Measurements from ENCODE around the gene MAPK9.
A peak's percentile ranks its signal among the peaks of the same experiment; 100 is the strongest.

Gene MAPK9

GRCh38 chr5:180291943-180292831 is at the start of gene MAPK9:
MAPK9 (minus strand) TSS chr5:180292083; CDS start chr5:180280561, 11,522 bp downstream.
- peak within 1 kb of the TSS; percentile 89 to 98 for H3K4me3 Mint-ChIP-seq
- peaks cover 59% of the 10 kb centered on the region for H3K4me1 Mint-ChIP-seq
- H3K27me3 Mint-ChIP-seq, result no peaks in the 10 kb centered on the region
- ATAC-seq, result peak; percentile 84
- DNase-seq, result peak; percentile 83 to 86
- H3K27ac Mint-ChIP-seq, result peak within 1 kb of the TSS; percentile 93 to 98
- H3K9me3 Mint-ChIP-seq, result no peaks in the 10 kb centered on the region

GRCh38 chr5:180341595-180341994 is 49.7 kb upstream of the MAPK9 start:
- no peak overlapping the region for H3K27ac Mint-ChIP-seq
- peaks cover 5% of the 10 kb centered on the region for H3K4me1 Mint-ChIP-seq
- no peaks in the 10 kb centered on the region for H3K9me3 Mint-ChIP-seq
- H3K4me3 Mint-ChIP-seq, result no peak overlapping the region
- ATAC-seq (no peak), DNase-seq (no peak)
- peaks cover 36% of the 10 kb centered on the region for H3K27me3 Mint-ChIP-seq

GRCh38 chr5:180340856-180341255 is 49.0 kb upstream of the MAPK9 start:
- DNase-seq (no peak), ATAC-seq (no peak)
- Mint-ChIP-seq H3K9me3 (no peaks in the 10 kb centered on the region), H3K27me3 (peaks cover 28% of the 10 kb centered on the region), H3K27ac (peak overlapping the region in 1 of 2 donors; percentile 42), H3K4me3 (no peak overlapping the region), H3K4me1 (peaks cover 5% of the 10 kb centered on the region)

GRCh38 chr5:180339583-180340183 is 47.8 kb upstream of the MAPK9 start:
- Mint-ChIP-seq H3K27ac (peak overlapping the region in 1 of 2 donors; percentile 84), H3K4me3 (no peak overlapping the region), H3K27me3 (peaks cover 26% of the 10 kb centered on the region), H3K4me1 (peaks cover 5% of the 10 kb centered on the region), H3K9me3 (no peaks in the 10 kb centered on the region)
- DNase-seq (no peak), ATAC-seq (no peak)

GRCh38 chr5:180338001-180338707 is 46.3 kb upstream of the MAPK9 start:
- Mint-ChIP-seq H3K4me1 (peaks cover 5% of the 10 kb centered on the region), H3K27ac (no peak overlapping the region), H3K4me3 (no peak overlapping the region), H3K9me3 (no peaks in the 10 kb centered on the region), H3K27me3 (peaks cover 29% of the 10 kb centered on the region)
- ATAC-seq (no peak), DNase-seq (no peak)

GRCh38 chr5:180336234-180337020 is 44.5 kb upstream of the MAPK9 start:
- Mint-ChIP-seq H3K4me1 (no peaks in the 10 kb centered on the region), H3K9me3 (no peaks in the 10 kb centered on the region), H3K27ac (no peak overlapping the region), H3K4me3 (no peak overlapping the region), H3K27me3 (peaks cover 30% of the 10 kb centered on the region)
- no peak for DNase-seq
- no peak for ATAC-seq

- Mint-ChIP-seq H3K4me3 (no peak overlapping the region), H3K27me3 (peaks cover 37% of the 10 kb centered on the region), H3K27ac (no peak overlapping the region), H3K9me3 (no peaks in the 10 kb centered on the region), H3K4me1 (no peaks in the 10 kb centered on the region)
- no peak for DNase-seq
- no peak for ATAC-seq
These were observed 43.8 kb upstream of the MAPK9 start for GRCh38 chr5:180335614-180336233.

GRCh38 chr5:180334751-180335613 is 43.1 kb upstream of the MAPK9 start:
- no peak overlapping the region for H3K27ac Mint-ChIP-seq
- H3K9me3 Mint-ChIP-seq, result no peaks in the 10 kb centered on the region
- DNase-seq (no peak), ATAC-seq (no peak)
- H3K4me1 Mint-ChIP-seq, result peaks cover 7% of the 10 kb centered on the region
- H3K4me3 Mint-ChIP-seq, result no peak overlapping the region
- peaks cover 45% of the 10 kb centered on the region for H3K27me3 Mint-ChIP-seq

GRCh38 chr5:180334176-180334575 is 42.3 kb upstream of the MAPK9 start:
- Mint-ChIP-seq H3K4me3 (no peak overlapping the region), H3K27me3 (peaks cover 42% of the 10 kb centered on the region), H3K4me1 (peaks cover 7% of the 10 kb centered on the region), H3K27ac (no peak overlapping the region), H3K9me3 (no peaks in the 10 kb centered on the region)
- DNase-seq, result no peak
- no peak for ATAC-seq

GRCh38 chr5:180333661-180334060 is 41.8 kb upstream of the MAPK9 start:
- no peak overlapping the region for H3K4me3 Mint-ChIP-seq
- H3K27ac Mint-ChIP-seq, result no peak overlapping the region
- ATAC-seq (no peak), DNase-seq (no peak)
- H3K27me3 Mint-ChIP-seq, result peaks cover 42% of the 10 kb centered on the region
- H3K9me3 Mint-ChIP-seq, result no peaks in the 10 kb centered on the region
- peaks cover 7% of the 10 kb centered on the region for H3K4me1 Mint-ChIP-seq

- no peak overlapping the region for H3K4me3 Mint-ChIP-seq
- H3K4me1 Mint-ChIP-seq, result peaks cover 7% of the 10 kb centered on the region
- H3K27ac Mint-ChIP-seq, result no peak overlapping the region
- DNase-seq (no peak), ATAC-seq (no peak)
- H3K27me3 Mint-ChIP-seq, result peaks cover 42% of the 10 kb centered on the region
- H3K9me3 Mint-ChIP-seq, result no peaks in the 10 kb centered on the region
These were observed 41.0 kb upstream of the MAPK9 start for GRCh38 chr5:180332861-180333260.

GRCh38 chr5:180332051-180332517 is 40.2 kb upstream of the MAPK9 start:
- ATAC-seq (no peak), DNase-seq (no peak)
- H3K27ac Mint-ChIP-seq, result no peak overlapping the region
- no peak overlapping the region for H3K4me3 Mint-ChIP-seq
- peaks cover 7% of the 10 kb centered on the region for H3K4me1 Mint-ChIP-seq
- peaks cover 42% of the 10 kb centered on the region for H3K27me3 Mint-ChIP-seq
- H3K9me3 Mint-ChIP-seq, result no peaks in the 10 kb centered on the region

GRCh38 chr5:180331647-180331950 is 39.7 kb upstream of the MAPK9 start:
- H3K27me3 Mint-ChIP-seq, result peaks cover 42% of the 10 kb centered on the region

More at GRCh38 chr5:180331647-180331950, 39.7 kb upstream of the MAPK9 start:
- no peak overlapping the region for H3K4me3 Mint-ChIP-seq
- H3K4me1 Mint-ChIP-seq, result peaks cover 7% of the 10 kb centered on the region
- no peaks in the 10 kb centered on the region for H3K9me3 Mint-ChIP-seq
- DNase-seq (no peak), ATAC-seq (no peak)
- H3K27ac Mint-ChIP-seq, result no peak overlapping the region

Measured in stimulated activated naive CD8-positive, alpha-beta T cell treated with anti-CD3 and anti-CD28 coated beads, Interleukin-15, amount 100 ng/mL, for 72 hours (primary cell).